HG03565 (cell line): ENCODE results near the gene MINDY1.

Experiments used
- ATAC-seq: cut with Tn5 transposase; IDR thresholded peaks from one replicate; pipeline ENCODE4 v1.9.1; 2021; ENCODE audit warnings: mild to moderate bottlenecking, moderate library complexity; ENCODE audit not compliant: unreplicated experiment

Gene MINDY1

GRCh38 chr1:150967936-150968335 lies 38.8 kb downstream of the MINDY1 start:
- no peak for ATAC-seq

DNA sequence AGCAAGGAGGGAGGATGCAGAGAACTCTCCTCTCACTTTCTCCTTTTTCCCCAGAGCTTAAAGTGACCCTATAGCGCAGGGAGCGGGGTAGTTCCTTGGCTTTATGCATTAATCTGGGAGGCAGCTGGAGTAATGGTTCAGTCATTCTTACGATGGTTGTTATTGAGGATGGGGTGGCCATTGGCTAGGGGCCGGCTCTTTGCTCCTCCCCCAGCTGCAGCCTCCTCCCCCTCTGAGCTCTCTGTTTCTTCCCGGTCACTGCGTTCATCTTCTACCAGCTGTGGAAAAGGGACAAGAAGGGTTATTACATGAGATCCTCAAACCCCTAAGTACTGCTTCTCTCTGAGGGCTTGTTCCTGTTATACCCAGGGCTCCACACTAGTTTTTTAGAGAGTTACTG lies 40.7 kb downstream of the MINDY1 start:
- ATAC-seq = no peak

- no peak for ATAC-seq
These were observed 41.1 kb downstream of the MINDY1 start for GRCh38 chr1:150965605-150966004.

GRCh38 chr1:150964164-150964489 lies 42.6 kb downstream of the MINDY1 start:
- no peak for ATAC-seq

DNA sequence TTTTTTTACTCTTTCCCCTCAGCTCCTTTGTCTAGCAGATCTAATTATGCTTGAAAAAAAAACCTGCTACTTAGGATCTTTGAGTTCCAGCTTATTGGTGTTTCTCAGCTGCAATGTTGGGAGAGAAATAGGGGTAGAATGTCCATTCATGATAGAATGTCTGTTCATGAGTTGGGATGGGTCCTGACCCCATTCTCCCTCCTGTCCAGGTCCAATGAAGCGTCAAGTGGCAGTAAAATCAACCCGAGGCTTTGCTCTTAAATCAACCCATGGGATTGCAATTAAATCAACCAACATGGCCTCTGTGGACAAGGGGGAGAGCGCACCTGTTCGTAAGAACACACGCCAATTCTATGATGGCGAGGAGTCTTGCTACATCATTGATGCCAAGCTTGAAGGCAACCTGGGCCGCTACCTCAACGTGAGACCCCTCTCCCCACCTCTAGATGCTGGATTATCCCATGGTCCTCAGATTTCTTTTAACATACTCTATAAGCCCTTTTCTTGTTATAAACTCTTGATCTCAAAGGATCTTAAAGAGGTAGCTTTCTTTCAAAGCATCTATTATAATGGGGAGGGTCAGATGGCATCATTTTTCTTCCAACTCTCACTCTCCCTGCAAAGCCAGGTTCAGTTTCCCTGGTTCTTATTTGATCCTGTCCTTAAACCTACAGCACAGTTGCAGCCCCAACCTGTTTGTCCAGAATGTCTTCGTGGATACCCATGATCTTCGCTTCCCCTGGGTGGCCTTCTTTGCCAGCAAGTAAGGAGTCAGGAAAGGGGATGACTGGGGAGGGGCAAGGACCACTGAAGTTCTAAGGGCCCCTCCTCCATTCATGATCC lies 43.2 kb downstream of the MINDY1 start:
- no peak for ATAC-seq

- no peak for ATAC-seq
These were observed 44.9 kb downstream of the MINDY1 start for GRCh38 chr1:150961756-150962155.

GRCh38 chr1:150960646-150961045 lies 46.1 kb downstream of the MINDY1 start:
- ATAC-seq = no peak

GRCh38 chr1:150957666-150958065 lies 49.0 kb downstream of the MINDY1 start:
- no peak for ATAC-seq

DNA sequence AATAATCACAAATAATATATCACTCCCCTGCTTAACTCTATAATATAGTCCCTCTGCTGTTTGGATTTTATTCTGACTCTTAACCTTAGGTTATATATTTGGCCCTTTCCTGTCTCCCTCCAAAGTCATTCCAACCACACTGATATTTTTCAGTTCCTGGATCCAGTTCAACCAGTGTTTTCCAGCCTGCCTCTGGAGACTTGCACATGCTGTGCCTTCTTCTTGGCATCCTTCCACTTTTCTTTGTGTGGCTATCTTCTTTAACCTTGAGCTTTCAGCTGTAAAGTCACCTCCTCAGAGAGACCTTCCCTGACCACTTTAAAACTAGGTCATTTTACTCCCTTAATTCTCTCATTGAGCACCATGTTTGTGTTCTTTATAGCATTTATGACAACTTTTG lies 51.4 kb downstream of the MINDY1 start:
- no peak for ATAC-seq

DNA sequence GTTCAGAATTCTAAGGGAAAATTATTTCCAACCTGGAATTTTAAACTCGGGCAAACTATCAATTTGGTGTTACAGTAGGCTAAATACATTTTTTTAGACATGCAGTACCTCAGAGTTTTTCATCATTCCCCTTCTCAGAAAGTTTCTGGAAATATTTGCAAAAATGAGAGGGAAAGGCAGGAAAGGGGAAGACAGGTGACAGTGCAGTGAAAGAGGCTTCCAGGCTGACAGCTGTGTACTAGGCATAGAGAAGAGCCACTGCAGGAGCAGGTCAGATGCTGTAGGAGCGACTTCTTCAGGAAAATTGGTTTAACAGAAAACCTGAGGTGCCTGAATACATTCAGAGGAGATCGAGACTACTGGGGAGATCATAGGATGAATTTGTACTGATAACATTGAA lies 52.0 kb downstream of the MINDY1 start:
- no peak for ATAC-seq
